Lung (tissue), 12 donors: ENCODE data around the gene MIPOL1. TPM values are rescaled to one million over a fixed set of nuclear protein-coding genes. Genes with fewer than 3 reads are reported as not detected.

Source experiments
- ATAC-seq: fragments of 200-7000 bp; cut with Tn5 transposase; one replicate; pipeline ENCODE4 v1.9.1; 2020; ENCODE audit warnings: moderate number of reproducible peaks; ENCODE audit not compliant: insufficient read depth, low FRiP score
- DNase-seq, 3 donors: peaks; one replicate each; pipeline ENCODE4 v3.0.0-alpha.2; 2013 to 2017
- H3K27ac ChIP-seq, 2 donors: one replicate each; pipeline ENCODE4 v1.5.1; 2013; ENCODE audit warnings: mild to moderate bottlenecking in 2 of 2, moderate library complexity in 2 of 2, control low read depth in 1 of 2, inconsistent platforms in 1 of 2, low read depth in 1 of 2, low read length in 1 of 2
- H3K27me3 ChIP-seq, 3 donors: one replicate each; pipeline ENCODE4 v1.5.1; 2013; ENCODE audit warnings: low read length in 2 of 3; ENCODE audit not compliant: control insufficient read depth in 3 of 3, insufficient read depth in 3 of 3
- H3K36me3 ChIP-seq, 4 donors: one replicate each; pipeline ENCODE4 v1.5.1; 2013; ENCODE audit warnings: low read length in 4 of 4, mild to moderate bottlenecking in 1 of 4, moderate library complexity in 1 of 4; ENCODE audit not compliant: control insufficient read depth in 4 of 4, insufficient read depth in 4 of 4
- H3K4me1 ChIP-seq, 5 donors: one replicate each; pipeline ENCODE4 v1.5.1; 2013; ENCODE audit warnings: low read length in 5 of 5, mild to moderate bottlenecking in 2 of 5, moderate library complexity in 1 of 5; ENCODE audit not compliant: control insufficient read depth in 5 of 5, insufficient read depth in 5 of 5
- H3K4me3 ChIP-seq: one replicate; pipeline ENCODE4 v1.5.1; 2013; ENCODE audit warnings: mild to moderate bottlenecking, control low read depth, moderate library complexity
- H3K9ac ChIP-seq, 2 donors: one replicate each; pipeline ENCODE4 v1.5.1; 2013; ENCODE audit warnings: low read length in 2 of 2, control low read depth in 1 of 2; ENCODE audit not compliant: insufficient read depth in 1 of 2
- H3K9me3 ChIP-seq, 4 donors: one replicate each; pipeline ENCODE4 v1.5.1; 2013; ENCODE audit warnings: low read length in 3 of 4, mild to moderate bottlenecking in 1 of 4, moderate library complexity in 1 of 4; ENCODE audit not compliant: control insufficient read depth in 4 of 4, insufficient read depth in 3 of 4
- CTCF ChIP-seq: IDR thresholded peaks from 2 replicates; pipeline ENCODE4 v1.5.1; 2012; ENCODE audit warnings: mild to moderate bottlenecking; ENCODE audit errors: control extremely low read depth, extremely low read depth
- WGBS, 2 donors: extraction: QIAGEN DNeasy Blood & Tissue Kit; methylation state at CpG; one replicate each; pipeline ENCODE4 v1.1.7; 2013; 5-methylcytosine and 5-hydroxymethylcytosine counted together
- polyA plus RNA-seq, 2 donors: library from polyadenylated mRNA; stranded (reverse); fragments of 200-250 nt; gene quantifications; one replicate each; pipeline ENCODE4 v1.2.1, GENCODE V29; 2013
- total RNA-seq, 2 donors: library from RNA; depleted of rRNA in 1 of 2; stranded (reverse); fragments of >200 nt in 1 of 2; gene quantifications; one replicate each; pipeline ENCODE4 v1.2.1, GENCODE V29; 2014 to 2021
- donor health status: control.
- donor health status: control.
- donor health status: Bipolar disorder and iron deficiency.
- donor health status: healthy.
- donor health status: DM: yes; HTN: yes; CAD: no.

MIPOL1 gene
- total and polyA plus RNA-seq, 4 donors: 2.3 to 49.9 (median 7.0) TPM

- Histone ChIP-seq H3K4me3 (no peak overlapping the region), H3K4me1 (no peaks in the 10 kb centered on the region), H3K9me3 (peaks cover 0 to 5% (median 1%) of the 10 kb centered on the region in 4 donors), H3K36me3 (no peaks in the 10 kb centered on the region), H3K27me3 (no peaks in the 10 kb centered on the region), H3K27ac (no peak overlapping the region), H3K9ac (no peak overlapping the region)
- 85 to 88% methylated on average over 3 of the region's 3 CpGs for WGBS, 2 donors
- DNase-seq (no peak), ATAC-seq (no peak)
- TF ChIP-seq CTCF: no peak
Measured at GRCh38 chr14:37480446-37481290, 282.9 kb downstream of the MIPOL1 start.

- DNase-seq: no peak
Measured at GRCh38 chr14:37482428-37482827, 284.7 kb downstream of the MIPOL1 start.

GRCh38 chr14:37483672-37484071 is 285.9 kb downstream of the MIPOL1 start:
- Histone ChIP-seq H3K4me3 (no peak overlapping the region), H3K27me3 (no peaks in the 10 kb centered on the region), H3K4me1 (no peaks in the 10 kb centered on the region), H3K36me3 (no peaks in the 10 kb centered on the region), H3K9ac (no peak overlapping the region), H3K9me3 (peaks cover 0 to 5% (median 0%) of the 10 kb centered on the region in 4 donors), H3K27ac (no peak overlapping the region)
- ATAC-seq (no peak), DNase-seq (no peak)
- WGBS, 2 donors: 94 to 97% methylated on average over 4 of the region's 4 CpGs
- no peak for TF ChIP-seq CTCF

More at GRCh38 chr14:37482428-37482827, 284.7 kb downstream of the MIPOL1 start:
- no peak for TF ChIP-seq CTCF
- ATAC-seq: no peak
- H3K9ac ChIP-seq: no peak overlapping the region
- H3K36me3 ChIP-seq: no peaks in the 10 kb centered on the region
- H3K27me3 ChIP-seq: no peaks in the 10 kb centered on the region
- H3K4me1 ChIP-seq: no peaks in the 10 kb centered on the region
- H3K27ac ChIP-seq: no peak overlapping the region
- H3K4me3 ChIP-seq: no peak overlapping the region
- WGBS, 2 donors: 86 to 91% methylated on average over 1 of the region's 1 CpG
- H3K9me3 ChIP-seq: peaks cover 0 to 5% (median 1%) of the 10 kb centered on the region in 4 donors

- peaks cover 0 to 1% (median 0%) of the 10 kb centered on the region in 4 donors for H3K9me3 ChIP-seq
- no peak overlapping the region for H3K4me3 ChIP-seq
- ATAC-seq (no peak), DNase-seq (no peak)
- H3K4me1 ChIP-seq: no peaks in the 10 kb centered on the region
- H3K9ac ChIP-seq: no peak overlapping the region
- no peaks in the 10 kb centered on the region for H3K27me3 ChIP-seq
- no peaks in the 10 kb centered on the region for H3K36me3 ChIP-seq
- no peak overlapping the region for H3K27ac ChIP-seq
- 94 to 97% methylated on average over 3 of the region's 3 CpGs for WGBS, 2 donors
- no peak for TF ChIP-seq CTCF
Measured at GRCh38 chr14:37490607-37491006, 292.9 kb downstream of the MIPOL1 start.
